IPS-NIHi7 (cell line): ENCODE data around the gene GALK1.
A peak's percentile ranks its signal among the peaks of the same experiment; 100 is the strongest.
"Not testable (repeated sequence)": the region's sequence is repeated elsewhere in the genome, so short reads cannot be mapped to it uniquely, and the experiment has no call there.

Experiments used
- DNase-seq: peaks from one replicate; pipeline ENCODE4 v3.0.0; 2012; ENCODE audit warnings: mixed read lengths; ENCODE audit errors: extremely low spot score

Gene GALK1

DNA sequence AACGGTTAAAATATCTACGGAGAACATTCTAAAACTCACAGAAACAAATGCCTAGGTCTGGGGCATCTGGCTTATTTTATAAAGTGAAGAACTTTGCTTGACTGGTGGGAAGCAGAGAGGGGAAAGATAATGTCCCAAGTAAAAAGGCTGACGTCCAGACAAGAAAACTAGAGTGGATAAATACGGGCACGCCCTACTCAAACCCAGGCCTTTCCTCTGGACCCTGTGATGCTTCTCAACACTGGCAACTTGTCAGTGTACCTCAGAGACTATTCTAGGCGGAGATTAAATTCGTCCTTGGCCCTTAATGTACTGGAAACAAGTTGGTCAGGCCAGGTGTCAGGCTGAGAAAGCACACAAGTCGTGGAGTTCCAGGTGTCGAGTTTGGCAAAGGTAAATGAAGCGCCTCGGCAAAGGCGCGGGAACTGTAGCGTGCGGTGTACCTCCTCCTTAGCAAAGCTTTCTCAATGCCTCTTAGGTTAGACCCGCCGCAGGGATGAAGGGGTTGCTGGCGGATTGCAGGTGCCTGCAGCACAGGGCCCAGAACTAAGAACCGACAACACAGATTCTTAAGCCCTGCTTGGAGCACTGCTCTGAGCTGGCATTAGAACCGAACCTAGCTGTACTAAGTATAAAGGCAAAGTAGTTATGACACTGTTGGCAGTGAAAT is 18.9 kb upstream of the GALK1 start:
- no peak for DNase-seq

DNA sequence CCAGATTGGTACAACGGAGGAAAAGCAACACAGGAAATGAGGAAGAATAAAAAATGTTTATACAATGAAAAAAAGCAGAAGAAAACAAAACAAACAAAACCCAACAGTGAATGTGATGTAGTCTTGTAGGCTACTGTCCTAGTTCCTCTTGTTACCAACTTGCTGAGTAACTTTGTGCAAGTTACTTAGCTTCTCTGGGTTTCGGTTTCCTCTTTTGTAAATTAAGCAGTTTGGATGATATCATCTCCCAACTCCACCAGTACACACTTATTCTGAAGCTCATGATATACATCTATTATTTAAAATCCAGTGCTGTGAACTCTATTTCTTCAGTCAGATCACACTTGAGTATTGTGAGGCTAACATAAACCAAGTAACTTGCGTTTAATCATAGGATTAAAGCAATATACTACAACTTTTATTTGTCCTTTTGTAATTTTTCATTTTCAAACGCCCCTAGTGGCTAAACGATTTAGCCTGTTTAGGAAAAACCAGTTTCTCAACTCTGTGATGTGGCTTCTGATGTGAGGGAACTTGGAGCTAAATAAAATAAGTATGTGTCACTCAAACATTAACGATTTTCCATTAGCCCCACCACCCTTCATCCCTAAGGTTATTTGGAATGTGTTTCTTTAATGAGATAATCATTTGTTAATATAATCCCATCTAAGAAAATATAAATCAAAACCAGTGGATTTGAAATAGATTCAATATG is 18.2 kb upstream of the GALK1 start:
- DNase-seq, result no peak

DNA sequence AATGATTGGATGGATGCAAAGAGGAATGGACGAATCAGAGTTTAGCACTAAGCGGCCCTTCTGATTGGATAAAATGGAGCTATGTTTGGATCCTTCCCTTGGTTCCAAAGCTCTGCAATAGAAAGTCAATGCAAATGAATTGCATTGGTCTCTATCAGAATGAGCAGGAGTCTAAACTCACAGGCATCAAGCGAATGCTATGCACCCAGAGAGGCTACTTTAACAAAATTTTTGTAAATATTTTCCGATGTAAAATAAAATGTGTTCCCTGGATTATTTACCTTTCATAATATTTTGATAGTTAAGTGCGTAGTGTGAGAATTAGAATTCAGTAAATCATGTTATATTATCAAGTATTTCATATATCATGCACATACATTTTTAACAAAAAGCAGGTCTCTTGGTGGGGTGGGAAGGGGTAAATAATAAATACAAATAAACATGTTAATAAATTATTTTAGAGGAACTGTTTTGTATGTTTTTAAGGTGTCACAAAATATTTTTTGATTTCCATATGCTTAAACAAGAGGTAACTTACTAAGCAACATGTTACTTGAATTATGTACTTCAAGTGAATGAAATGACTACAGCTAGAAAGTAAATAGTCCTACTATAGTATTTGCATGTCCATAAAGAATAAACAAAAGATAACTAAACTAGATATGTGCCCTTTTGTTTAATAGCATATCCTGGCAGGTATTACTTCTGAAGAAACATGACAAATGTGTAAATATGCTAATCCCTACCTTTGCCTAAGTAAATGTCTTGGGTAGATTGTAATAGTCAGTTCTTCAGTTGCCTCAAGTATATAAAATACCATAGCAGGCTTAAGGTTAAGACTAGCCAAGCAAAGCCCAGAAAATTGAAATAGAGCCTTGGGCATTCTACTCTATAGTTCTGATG is 15.2 kb upstream of the GALK1 start:
- DNase-seq, result no peak

DNA sequence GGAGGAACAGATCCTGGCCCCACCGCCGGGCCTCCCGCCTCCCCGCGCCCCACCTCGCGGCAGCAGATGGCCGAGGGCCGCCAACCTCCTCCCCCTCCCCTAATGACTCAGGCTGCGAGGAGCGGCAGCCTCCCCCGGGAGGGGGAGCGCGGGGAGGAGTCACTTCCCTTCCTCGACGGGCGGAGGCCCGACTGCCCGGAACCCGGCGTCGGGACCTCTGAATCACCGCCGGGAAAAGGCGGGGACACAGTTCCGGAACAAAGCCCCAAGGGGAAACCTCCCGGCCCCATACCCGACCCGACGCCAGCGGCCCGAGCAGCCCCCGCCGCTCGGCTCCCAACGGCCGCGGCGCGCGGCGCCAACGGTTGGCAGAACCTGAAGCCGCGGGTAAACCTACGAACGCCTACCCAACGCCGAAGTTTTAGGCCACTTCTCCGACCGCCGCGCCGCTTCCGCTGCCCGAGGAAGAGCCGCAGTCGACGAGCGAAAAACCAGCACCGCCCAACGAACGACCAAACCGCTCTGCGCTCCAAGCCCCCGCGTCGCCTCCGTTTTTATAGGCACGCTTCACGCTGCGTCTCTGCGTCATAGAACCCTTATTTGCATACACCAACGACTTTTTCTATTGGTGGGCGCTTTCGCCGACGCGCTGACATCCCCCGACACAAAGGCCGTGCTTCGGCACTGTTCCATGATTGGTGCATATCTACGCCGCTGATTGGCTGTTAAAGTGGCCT is 14.4 kb upstream of the GALK1 start:
- DNase-seq, result peak; percentile 97

DNA sequence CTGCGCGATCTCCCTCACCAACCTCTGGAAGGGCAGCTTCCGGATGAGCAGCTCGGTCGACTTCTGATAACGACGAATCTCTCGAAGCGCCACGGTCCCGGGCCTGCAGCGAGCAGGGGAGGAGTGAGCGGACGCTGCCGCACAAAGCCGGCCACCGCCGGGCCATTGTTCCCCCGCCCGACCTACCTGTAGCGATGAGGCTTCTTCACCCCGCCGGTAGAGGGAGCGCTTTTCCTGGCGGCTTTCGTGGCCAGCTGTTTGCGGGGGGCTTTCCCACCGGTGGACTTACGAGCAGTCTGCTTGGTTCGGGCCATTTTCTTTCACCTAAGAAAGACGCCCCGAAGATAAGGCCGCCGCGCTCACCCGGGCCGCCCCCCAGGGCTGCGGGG is 13.9 kb upstream of the GALK1 start:
- DNase-seq, result peak; percentile 44

DNA sequence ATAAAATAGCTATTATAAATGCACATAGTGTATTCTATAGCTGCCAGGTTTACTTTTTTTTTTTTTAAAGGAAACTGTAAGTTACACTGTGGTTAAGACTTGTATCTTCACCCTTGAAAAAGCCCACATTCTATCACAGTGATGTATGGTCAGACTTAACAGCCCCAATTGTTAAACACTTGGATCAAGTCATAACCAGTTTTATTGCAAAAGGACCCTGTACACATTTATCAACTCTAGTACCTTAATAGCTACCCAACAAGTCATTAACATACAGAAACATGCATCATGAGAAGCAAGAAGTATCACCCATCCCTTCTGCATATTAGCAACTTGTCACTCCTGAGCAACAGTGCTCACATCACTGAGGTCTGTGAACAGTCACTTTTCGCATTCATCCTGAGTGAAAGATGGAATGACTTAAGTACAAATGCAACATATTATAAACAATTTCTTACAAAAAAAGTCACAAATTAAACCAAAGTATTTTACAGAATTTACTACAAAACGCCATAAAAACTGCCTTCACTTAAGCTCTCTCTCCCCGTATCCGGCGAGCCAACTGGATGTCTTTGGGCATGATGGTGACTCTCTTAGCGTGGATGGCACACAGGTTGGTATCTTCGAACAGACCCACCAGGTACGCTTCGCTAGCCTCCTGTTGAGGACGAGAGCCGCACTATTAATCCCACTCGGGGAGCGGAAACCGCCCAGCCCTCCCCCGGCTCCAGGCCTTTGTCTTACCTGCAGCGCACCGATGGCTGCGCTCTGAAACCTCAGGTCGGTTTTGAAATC is 13.3 kb upstream of the GALK1 start:
- DNase-seq, result not testable (repeated sequence)

DNA sequence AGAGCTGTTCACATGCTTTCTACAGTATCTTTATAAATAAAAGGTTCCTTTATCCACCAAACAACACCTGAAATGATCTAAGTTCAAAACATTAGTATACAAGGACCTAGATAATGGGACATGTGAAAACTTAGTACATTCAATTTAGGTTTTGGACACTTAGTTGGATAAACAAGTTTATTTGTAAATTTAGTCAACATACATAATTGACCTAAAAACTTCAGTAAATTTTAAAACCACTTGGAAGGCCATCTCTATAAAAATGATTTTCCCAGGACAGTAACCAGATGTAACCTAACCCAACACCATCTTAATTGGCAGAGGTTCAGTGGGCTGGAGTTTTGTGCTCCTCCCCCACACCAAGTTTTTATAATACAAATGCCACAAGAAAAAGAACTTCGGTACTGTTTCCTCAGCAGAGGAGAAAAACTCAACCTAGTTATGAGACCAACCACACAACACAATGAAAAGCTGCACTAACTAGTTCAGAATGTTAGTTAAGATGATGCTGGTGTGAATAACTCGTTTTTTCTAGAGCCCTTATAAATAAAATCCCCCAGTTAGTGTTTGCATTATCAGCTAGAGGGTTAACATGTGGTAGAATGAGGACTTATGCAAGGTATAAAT is 12.4 kb upstream of the GALK1 start:
- no peak for DNase-seq

DNA sequence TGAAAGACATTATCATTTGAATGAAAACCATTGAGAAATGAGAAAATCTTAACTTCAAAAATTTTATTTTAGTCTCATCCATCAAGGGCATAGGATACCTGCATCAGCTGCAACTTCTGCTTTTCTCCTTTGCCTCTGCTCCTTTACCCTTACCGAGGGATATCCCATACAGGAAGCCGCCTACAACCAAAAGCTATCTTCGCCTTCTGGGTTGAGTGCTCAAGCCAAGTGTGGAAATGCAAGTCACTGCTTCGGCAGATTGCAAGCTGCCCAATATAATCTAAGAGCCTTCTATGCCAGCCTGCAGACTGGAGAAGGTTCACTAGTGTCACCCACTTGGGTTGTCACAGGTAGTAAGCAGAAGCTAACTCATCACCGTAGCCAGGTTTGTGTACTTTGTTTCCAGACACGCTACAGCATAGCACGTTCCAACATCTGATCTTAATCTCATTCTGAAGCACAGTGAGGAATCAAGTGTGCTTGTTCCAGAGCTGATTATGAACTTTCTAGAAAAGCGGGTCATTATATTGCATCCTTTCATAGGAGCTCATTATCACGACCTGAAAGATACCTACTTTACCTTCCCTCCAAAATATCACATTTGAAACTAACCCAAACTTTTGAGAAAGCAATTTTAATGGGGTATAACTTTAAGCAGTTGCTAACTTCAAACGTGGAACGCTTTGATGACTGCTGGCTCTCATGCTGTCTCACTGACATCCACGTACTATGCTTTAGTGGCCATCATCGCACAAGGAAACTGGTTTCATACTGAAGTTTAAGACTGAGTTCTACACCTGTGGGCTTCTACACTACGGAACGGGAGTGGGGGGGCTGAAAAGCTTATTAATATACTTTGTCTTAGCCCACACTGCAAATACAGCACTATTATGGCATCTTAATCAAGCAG is 11.6 kb upstream of the GALK1 start:
- DNase-seq, result no peak

DNA sequence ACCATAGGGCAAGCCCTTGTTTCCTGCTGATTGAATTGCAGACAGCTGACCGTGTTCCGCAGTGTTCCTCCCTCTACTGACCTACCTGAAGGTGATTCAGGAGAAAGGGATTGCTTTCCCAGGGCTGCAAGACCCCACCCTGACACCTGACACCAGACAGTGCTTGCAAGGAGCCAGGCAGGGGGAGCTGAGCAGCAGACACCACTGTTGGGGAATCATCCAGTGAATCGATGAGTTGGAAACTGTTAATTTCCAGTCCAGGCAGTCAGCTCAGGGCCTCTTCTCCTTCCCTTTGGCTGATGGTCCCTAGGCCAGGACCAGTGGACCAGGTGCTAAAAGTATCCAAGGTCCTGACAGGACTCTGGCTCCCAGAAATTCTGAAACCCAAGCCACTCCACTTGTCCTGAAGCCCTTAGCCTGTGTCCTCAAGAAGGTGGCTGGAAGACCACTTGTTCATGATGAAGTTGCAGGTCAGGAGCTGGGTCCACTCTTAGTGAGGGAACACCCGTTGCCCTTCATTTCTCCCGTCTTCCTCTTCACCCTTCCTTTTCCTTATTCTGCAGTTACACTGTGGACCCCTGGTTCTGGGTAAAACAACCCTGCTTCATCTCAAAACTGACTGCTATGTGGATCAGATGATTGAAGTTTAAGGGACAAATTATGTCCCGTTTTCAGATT is 10.1 kb upstream of the GALK1 start:
- DNase-seq, result no peak

DNA sequence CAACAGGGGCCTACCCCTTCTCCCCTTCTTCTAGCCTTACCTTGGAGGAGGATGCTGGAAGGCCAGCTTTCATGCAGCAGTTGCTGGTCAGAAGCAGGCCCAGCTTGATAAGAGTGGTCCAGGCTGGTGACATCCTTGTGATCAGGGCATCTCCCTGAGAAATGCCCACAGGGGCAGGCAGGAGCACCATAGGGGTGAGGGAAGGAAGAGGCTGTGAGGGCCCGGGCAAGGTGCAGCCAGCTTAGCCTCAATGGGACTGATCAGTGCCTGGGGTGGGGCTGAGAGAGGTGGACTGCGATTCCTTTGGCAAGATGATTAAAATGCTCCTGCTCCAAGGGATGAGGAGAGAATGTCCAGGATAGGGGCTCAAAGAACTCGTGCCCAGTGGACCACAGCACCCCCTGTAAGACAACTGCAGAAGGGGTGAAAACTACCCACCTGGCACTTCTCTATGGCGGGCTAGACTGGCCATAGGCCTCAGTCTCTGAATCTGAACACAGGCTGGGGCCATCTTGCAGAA is 9.5 kb upstream of the GALK1 start:
- DNase-seq, result no peak

DNA sequence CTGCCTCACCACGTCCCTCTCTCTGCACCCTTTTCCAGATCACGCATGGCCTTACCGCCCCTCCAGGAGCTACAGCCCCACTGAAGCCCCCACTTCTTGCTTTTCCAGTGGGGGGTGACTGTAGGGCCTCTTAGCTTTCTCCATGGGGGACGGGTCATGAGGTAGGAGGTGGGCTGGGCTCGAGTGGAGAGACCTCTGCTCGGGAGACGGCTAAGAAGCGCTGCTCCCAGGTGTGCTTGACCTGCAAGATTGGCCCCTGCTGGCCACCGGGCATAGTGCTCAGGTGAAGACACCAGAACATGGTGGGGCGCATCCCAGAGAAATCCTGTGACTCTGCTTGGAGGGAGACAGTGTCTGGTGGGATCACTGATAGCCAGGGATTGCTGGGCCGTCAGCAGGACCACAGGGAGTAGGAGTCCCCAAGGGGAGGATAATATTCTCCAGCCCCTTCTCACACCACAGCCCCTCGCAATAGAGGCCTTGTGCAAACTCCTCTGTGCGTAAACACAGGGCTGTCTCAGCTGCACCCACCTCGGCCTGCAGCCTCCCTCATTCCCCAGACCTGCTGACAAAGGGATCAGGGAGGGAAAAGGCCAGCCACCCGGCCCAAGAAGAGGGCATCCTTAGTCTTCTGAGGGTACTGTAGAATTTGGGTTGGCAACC is 8.9 kb upstream of the GALK1 start:
- DNase-seq, result no peak

DNA sequence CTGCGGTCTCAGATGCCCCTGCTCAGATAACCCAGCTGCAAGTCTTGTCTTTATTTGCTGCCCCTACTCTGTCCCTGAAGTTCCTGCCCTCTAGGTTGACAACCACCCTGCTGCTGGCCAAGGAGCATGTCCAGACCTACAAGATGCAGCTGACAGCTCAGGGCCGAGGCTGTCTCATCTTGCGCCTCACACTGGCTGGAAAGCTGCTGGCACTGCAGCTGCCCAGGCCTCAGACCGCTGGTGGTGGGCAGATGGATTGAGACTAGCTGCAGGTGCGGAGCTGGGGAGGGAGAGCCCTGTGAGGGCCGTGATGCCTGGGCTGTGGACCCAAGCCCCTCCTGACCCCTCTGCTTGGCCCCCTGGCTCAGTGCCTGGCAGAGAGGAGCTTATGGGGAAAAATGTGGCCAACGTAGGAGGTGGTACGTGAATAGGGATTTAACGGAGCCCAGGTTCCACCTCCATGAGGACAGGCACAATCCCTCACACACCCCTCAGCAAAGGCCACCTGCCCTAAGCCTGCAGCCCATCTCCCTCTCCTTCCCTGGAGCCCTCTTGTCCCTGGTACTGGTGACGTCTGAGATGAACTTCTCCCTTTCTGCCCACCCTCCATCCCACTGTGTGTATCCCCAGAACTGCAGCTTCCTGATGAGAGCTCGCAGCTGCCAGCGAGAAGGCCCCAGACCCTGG is 8.3 kb upstream of the GALK1 start:
- no peak for DNase-seq

DNA sequence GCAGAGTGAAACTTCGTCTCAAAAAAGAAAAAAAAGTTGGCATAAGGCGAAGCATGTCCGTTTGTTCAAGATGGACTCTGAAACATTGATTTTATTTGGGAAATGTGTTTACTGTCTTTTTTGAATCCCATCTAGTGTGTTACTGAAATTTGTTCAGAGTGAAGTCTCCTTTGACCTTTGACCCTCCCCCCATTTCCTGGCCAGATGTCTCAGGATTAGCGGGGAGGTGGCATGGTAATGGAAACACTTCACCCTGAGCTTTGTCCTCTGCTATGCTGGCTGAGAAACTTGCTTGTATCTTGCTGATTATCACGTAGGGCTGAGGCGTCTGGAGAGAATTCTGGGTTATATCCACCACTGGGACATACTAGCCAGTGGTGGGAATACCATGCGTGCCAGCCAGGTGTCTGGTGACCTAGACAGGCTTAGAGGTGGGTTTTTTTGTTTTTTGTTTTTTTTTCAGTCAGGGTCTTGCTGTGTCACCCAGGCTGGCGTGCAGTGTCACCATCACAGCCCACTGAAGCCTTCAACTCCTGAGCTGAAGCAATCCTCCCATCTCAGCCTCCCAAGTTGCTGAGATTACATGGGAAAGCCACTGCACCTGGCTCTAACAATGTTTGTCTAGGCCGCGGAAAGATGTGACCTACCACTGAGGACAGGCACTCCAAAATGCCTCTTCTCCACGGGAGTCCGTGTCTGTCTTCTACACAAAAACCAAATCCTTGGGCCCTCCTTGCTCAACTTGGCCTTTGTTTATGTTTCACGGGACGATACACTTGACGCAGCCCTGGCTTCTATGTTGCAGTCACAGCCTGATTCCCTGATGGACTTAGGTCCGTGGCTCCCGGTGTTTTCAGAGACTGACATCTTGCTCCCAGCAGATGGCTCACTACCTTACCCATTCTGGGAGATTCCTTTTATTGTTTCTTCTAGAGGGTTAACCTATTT is 6.6 kb upstream of the GALK1 start:
- DNase-seq, result no peak

DNA sequence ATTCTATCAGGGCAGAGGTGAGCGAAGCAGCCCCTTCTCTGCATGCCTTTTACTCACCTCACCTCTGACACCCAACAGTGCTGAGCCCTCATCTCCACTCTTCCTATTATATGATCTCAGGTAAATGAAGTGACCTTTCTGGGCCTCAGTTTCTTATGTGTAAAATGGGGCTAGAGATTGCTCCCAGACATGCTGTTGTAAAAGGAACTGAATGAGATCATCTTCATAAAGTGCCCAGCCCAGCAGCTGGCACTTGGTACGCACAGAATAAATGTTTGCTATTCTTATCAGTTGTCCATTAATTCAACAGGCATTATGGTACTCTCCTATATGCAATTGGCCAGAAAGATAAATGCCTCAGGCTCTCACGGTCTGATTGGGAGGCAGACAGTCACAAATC is 4.5 kb upstream of the GALK1 start:
- DNase-seq, result no peak

DNA sequence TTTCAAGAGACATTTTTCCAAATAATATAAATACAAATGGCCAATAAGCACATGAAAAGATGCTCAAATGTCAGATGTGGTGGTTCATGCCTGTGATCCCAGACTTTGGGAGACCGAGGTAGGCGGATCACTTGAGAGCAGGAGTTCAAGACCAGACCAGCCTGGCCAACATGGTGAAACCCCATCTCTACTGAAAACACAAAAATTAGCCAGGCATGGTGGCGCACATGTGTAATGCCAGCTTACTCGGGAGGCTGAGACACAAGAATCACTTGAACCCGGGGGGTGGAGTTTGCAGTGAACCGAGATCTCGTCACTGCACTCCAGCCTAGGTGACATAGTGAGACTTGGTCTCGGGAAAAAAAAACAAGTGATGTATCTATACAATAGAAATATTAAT is 2.9 kb upstream of the GALK1 start:
- DNase-seq, result no peak

DNA sequence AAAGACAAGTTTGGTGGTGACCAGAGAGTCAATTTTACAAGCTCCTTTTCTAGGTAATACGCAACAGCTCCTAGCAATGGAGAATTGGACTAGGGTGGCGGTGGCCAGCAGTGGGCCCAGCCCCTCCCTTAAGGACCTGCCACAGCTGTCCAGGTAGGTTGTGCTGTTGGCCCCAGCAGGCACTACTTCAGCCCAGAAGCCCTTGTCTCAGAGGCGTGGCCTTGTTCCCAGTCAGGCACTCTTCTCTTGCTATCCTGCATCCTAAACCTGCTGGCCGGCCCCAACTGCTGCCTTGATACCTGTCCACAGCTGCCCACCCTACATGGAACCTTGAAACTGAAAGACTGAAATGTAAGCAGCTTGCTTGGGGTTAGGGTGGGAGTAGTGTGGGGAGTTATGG is 989 bp upstream of the GALK1 start:
- no peak for DNase-seq

DNA sequence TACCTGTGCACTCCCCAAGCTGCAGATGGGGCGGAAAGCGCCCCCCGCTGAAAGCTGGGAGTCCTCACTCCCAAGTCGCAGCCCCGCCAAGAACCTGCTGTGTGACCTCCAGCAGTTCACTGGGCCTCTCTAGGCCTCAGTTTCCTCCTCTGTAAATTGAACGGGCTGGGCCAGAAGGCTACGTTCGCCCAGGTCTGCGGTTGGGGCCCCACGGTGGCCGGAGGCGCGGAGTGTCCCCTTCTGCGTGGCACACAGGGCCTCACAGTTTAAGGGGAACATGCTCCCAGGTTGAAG is 628 bp downstream of the GALK1 start:
- no peak for DNase-seq
